ENCODE data around the gene SMCHD1. TPM values are rescaled to one million over a fixed set of nuclear protein-coding genes. Genes with fewer than 3 reads are reported as not detected.

The SMCHD1 gene
- total RNA-seq, 1 experiment from 2014 or later, result 180 TPM

- H3K79me2 ChIP-seq (ENCODE audit: low read length), result no peaks in the 10 kb centered on the region
- H3K27me3 ChIP-seq (ENCODE audit: low read length), result no peaks in the 10 kb centered on the region
- no peaks in the 10 kb centered on the region for H4K20me1 ChIP-seq (ENCODE audit: insufficient read depth, low read depth, low read length)
- H3K4me2 ChIP-seq (ENCODE audit: low read depth, low read length, poor library complexity, severe bottlenecking), result no peak overlapping the region
- H3K27ac ChIP-seq (ENCODE audit: low read length), result no peak overlapping the region
- no peaks in the 10 kb centered on the region for H3K9me2 ChIP-seq (replicated peaks; ENCODE audit: insufficient read depth, low read length)
- H2AFZ ChIP-seq (ENCODE audit: low read length), result no peak overlapping the region
- H3K9ac ChIP-seq (ENCODE audit: low read length), result no peak overlapping the region
- H3K9me3 ChIP-seq (ENCODE audit: low read length), result no peaks in the 10 kb centered on the region
- DNase-seq, result no peak
- no peak overlapping the region for H3K4me3 ChIP-seq (ENCODE audit: low read length)
- H3K36me3 ChIP-seq (ENCODE audit: insufficient read depth, low read length), result no peaks in the 10 kb centered on the region
- no peaks in the 10 kb centered on the region for H3K4me1 ChIP-seq (ENCODE audit: low read length)
These were observed 27.7 kb upstream of the SMCHD1 start for GRCh38 chr18:2627821-2628276.

- Histone ChIP-seq H3K79me2 (ENCODE audit: low read length) (no peaks in the 10 kb centered on the region), H3K4me1 (ENCODE audit: low read length) (no peaks in the 10 kb centered on the region), H3K9me2 (replicated peaks; ENCODE audit: insufficient read depth, low read length) (no peaks in the 10 kb centered on the region), H3K27ac (ENCODE audit: low read length) (no peak overlapping the region), H3K4me2 (ENCODE audit: low read depth, low read length, poor library complexity, severe bottlenecking) (no peak overlapping the region), H3K9me3 (ENCODE audit: low read length) (no peaks in the 10 kb centered on the region), H3K36me3 (ENCODE audit: insufficient read depth, low read length) (no peaks in the 10 kb centered on the region), H4K20me1 (ENCODE audit: insufficient read depth, low read depth, low read length) (no peaks in the 10 kb centered on the region), H2AFZ (ENCODE audit: low read length) (no peak overlapping the region), H3K27me3 (ENCODE audit: low read length) (no peaks in the 10 kb centered on the region), H3K4me3 (ENCODE audit: low read length) (no peak overlapping the region), H3K9ac (ENCODE audit: low read length) (no peak overlapping the region)
- no peak for DNase-seq
These were observed 26.5 kb upstream of the SMCHD1 start for GRCh38 chr18:2629003-2629402.

GRCh38 chr18:2635586-2635985 lies 19.9 kb upstream of the SMCHD1 start:
- H3K36me3 ChIP-seq (ENCODE audit: insufficient read depth, low read length), result no peaks in the 10 kb centered on the region
- H3K4me2 ChIP-seq (ENCODE audit: low read depth, low read length, poor library complexity, severe bottlenecking), result no peak overlapping the region
- H3K27me3 ChIP-seq (ENCODE audit: low read length), result no peaks in the 10 kb centered on the region
- H2AFZ ChIP-seq (ENCODE audit: low read length), result no peak overlapping the region
- DNase-seq, result no peak
- H3K79me2 ChIP-seq (ENCODE audit: low read length), result no peaks in the 10 kb centered on the region
- H3K4me1 ChIP-seq (ENCODE audit: low read length), result peaks cover 13% of the 10 kb centered on the region
- H4K20me1 ChIP-seq (ENCODE audit: insufficient read depth, low read depth, low read length), result no peaks in the 10 kb centered on the region
- no peaks in the 10 kb centered on the region for H3K9me2 ChIP-seq (replicated peaks; ENCODE audit: insufficient read depth, low read length)
- no peak overlapping the region for H3K4me3 ChIP-seq (ENCODE audit: low read length)
- H3K27ac ChIP-seq (ENCODE audit: low read length), result no peak overlapping the region
- H3K9me3 ChIP-seq (ENCODE audit: low read length), result no peaks in the 10 kb centered on the region
- no peak overlapping the region for H3K9ac ChIP-seq (ENCODE audit: low read length)

GRCh38 chr18:2636126-2636631 lies 19.3 kb upstream of the SMCHD1 start:
- no peak for DNase-seq
- no peaks in the 10 kb centered on the region for H4K20me1 ChIP-seq (ENCODE audit: insufficient read depth, low read depth, low read length)
- 0 out of 2 replicates have a peak overlapping the region, but pooled peaks have one; percentile 28 for H3K4me3 ChIP-seq (ENCODE audit: low read length)
- no peaks in the 10 kb centered on the region for H3K9me2 ChIP-seq (replicated peaks; ENCODE audit: insufficient read depth, low read length)
- no peak overlapping the region for H3K27ac ChIP-seq (ENCODE audit: low read length)
- H3K9me3 ChIP-seq (ENCODE audit: low read length), result no peaks in the 10 kb centered on the region
- peak overlapping the region; percentile 98 for H2AFZ ChIP-seq (ENCODE audit: low read length)
- peaks cover 19% of the 10 kb centered on the region for H3K4me1 ChIP-seq (ENCODE audit: low read length)
- H3K79me2 ChIP-seq (ENCODE audit: low read length), result no peaks in the 10 kb centered on the region
- H3K9ac ChIP-seq (ENCODE audit: low read length), result peak overlapping the region; percentile 39; the same call in 1 of the 2 replicates
- peak overlapping the region; percentile 59 for H3K4me2 ChIP-seq (ENCODE audit: low read depth, low read length, poor library complexity, severe bottlenecking)
- no peaks in the 10 kb centered on the region for H3K36me3 ChIP-seq (ENCODE audit: insufficient read depth, low read length)
- no peaks in the 10 kb centered on the region for H3K27me3 ChIP-seq (ENCODE audit: low read length)

- Histone ChIP-seq H3K27me3 (ENCODE audit: low read length) (no peaks in the 10 kb centered on the region), H3K4me1 (ENCODE audit: low read length) (peaks cover 25% of the 10 kb centered on the region), H2AFZ (ENCODE audit: low read length) (no peak overlapping the region), H3K36me3 (ENCODE audit: insufficient read depth, low read length) (no peaks in the 10 kb centered on the region), H3K4me2 (ENCODE audit: low read depth, low read length, poor library complexity, severe bottlenecking) (peak overlapping the region; percentile 40), H4K20me1 (ENCODE audit: insufficient read depth, low read depth, low read length) (no peaks in the 10 kb centered on the region), H3K4me3 (ENCODE audit: low read length) (peak overlapping the region; percentile 23), H3K9me2 (replicated peaks; ENCODE audit: insufficient read depth, low read length) (no peaks in the 10 kb centered on the region), H3K27ac (ENCODE audit: low read length) (no peak overlapping the region), H3K9ac (ENCODE audit: low read length) (peak overlapping the region; percentile 17), H3K9me3 (ENCODE audit: low read length) (no peaks in the 10 kb centered on the region), H3K79me2 (ENCODE audit: low read length) (no peaks in the 10 kb centered on the region)
- peak; percentile 76 for DNase-seq
These were observed 13.9 kb upstream of the SMCHD1 start for GRCh38 chr18:2641638-2642037.

- no peaks in the 10 kb centered on the region for H3K36me3 ChIP-seq (ENCODE audit: insufficient read depth, low read length)
- DNase-seq, result no peak
- H3K79me2 ChIP-seq (ENCODE audit: low read length), result no peaks in the 10 kb centered on the region
- peaks cover 18% of the 10 kb centered on the region for H3K4me1 ChIP-seq (ENCODE audit: low read length)
- H3K27me3 ChIP-seq (ENCODE audit: low read length), result no peaks in the 10 kb centered on the region
- no peaks in the 10 kb centered on the region for H3K9me2 ChIP-seq (replicated peaks; ENCODE audit: insufficient read depth, low read length)
- H2AFZ ChIP-seq (ENCODE audit: low read length), result no peak overlapping the region
- no peaks in the 10 kb centered on the region for H4K20me1 ChIP-seq (ENCODE audit: insufficient read depth, low read depth, low read length)
- H3K9me3 ChIP-seq (ENCODE audit: low read length), result no peaks in the 10 kb centered on the region
- H3K4me3 ChIP-seq (ENCODE audit: low read length), result no peak overlapping the region
- H3K27ac ChIP-seq (ENCODE audit: low read length), result no peak overlapping the region
- no peak overlapping the region for H3K9ac ChIP-seq (ENCODE audit: low read length)
- no peak overlapping the region for H3K4me2 ChIP-seq (ENCODE audit: low read depth, low read length, poor library complexity, severe bottlenecking)
These were observed 12.8 kb upstream of the SMCHD1 start for GRCh38 chr18:2642771-2643170.

GRCh38 chr18:2644535-2644934 lies 11.0 kb upstream of the SMCHD1 start:
- Histone ChIP-seq H4K20me1 (ENCODE audit: insufficient read depth, low read depth, low read length) (no peaks in the 10 kb centered on the region), H3K4me2 (ENCODE audit: low read depth, low read length, poor library complexity, severe bottlenecking) (no peak overlapping the region), H3K36me3 (ENCODE audit: insufficient read depth, low read length) (no peaks in the 10 kb centered on the region), H3K9ac (ENCODE audit: low read length) (no peak overlapping the region), H3K9me2 (replicated peaks; ENCODE audit: insufficient read depth, low read length) (no peaks in the 10 kb centered on the region), H3K4me3 (ENCODE audit: low read length) (no peak overlapping the region), H3K9me3 (ENCODE audit: low read length) (no peaks in the 10 kb centered on the region), H3K79me2 (ENCODE audit: low read length) (no peaks in the 10 kb centered on the region), H2AFZ (ENCODE audit: low read length) (no peak overlapping the region), H3K27me3 (ENCODE audit: low read length) (no peaks in the 10 kb centered on the region), H3K27ac (ENCODE audit: low read length) (no peak overlapping the region), H3K4me1 (ENCODE audit: low read length) (peaks cover 18% of the 10 kb centered on the region)
- no peak for DNase-seq

GRCh38 chr18:2651981-2652380 lies 3.5 kb upstream of the SMCHD1 start:
- H3K79me2 ChIP-seq (ENCODE audit: low read length), result peaks cover 14% of the 10 kb centered on the region
- no peak overlapping the region for H3K4me2 ChIP-seq (ENCODE audit: low read depth, low read length, poor library complexity, severe bottlenecking)
- peaks cover 18% of the 10 kb centered on the region for H3K4me1 ChIP-seq (ENCODE audit: low read length)
- no peak overlapping the region for H3K27ac ChIP-seq (ENCODE audit: low read length)
- H4K20me1 ChIP-seq (ENCODE audit: insufficient read depth, low read depth, low read length), result peaks cover 5% of the 10 kb centered on the region; the same call in 1 of the 2 replicates
- no peak overlapping the region for H2AFZ ChIP-seq (ENCODE audit: low read length)
- H3K36me3 ChIP-seq (ENCODE audit: insufficient read depth, low read length), result no peaks in the 10 kb centered on the region
- no peak overlapping the region for H3K4me3 ChIP-seq (ENCODE audit: low read length)
- H3K9ac ChIP-seq (ENCODE audit: low read length), result no peak overlapping the region
- H3K9me3 ChIP-seq (ENCODE audit: low read length), result no peaks in the 10 kb centered on the region
- no peaks in the 10 kb centered on the region for H3K27me3 ChIP-seq (ENCODE audit: low read length)
- no peak for DNase-seq
- no peaks in the 10 kb centered on the region for H3K9me2 ChIP-seq (replicated peaks; ENCODE audit: insufficient read depth, low read length)
